RKO (cell line): Measurements from ENCODE around the gene RNH1.

Experiments used
- DNase-seq: peaks from one replicate; pipeline ENCODE4 v3.0.0-alpha.2; 2016; ENCODE audit warnings: low spot score

Gene RNH1

GRCh38 chr11:506995-507726, at the start of gene RNH1:
TSS of gene RNH1 (minus strand) at chr11:507242. CDS start at chr11:502162, 5,080 bp downstream.
- DNase-seq, result peak; percentile 91

- no peak for DNase-seq
Measured at GRCh38 chr11:555780-556661, 49.0 kb upstream of the RNH1 start.

GRCh38 chr11:555227-555779, 48.3 kb upstream of the RNH1 start:
- DNase-seq, result no peak

- DNase-seq, result peak; percentile 71
Measured at GRCh38 chr11:554428-555226, 47.6 kb upstream of the RNH1 start.

GRCh38 chr11:553988-554340, 46.9 kb upstream of the RNH1 start:
- DNase-seq, result no peak

GRCh38 chr11:553083-553987, 46.3 kb upstream of the RNH1 start:
- no peak for DNase-seq

GRCh38 chr11:551596-551995, 44.6 kb upstream of the RNH1 start:
- no peak for DNase-seq

GRCh38 chr11:551131-551530, 44.1 kb upstream of the RNH1 start:
- no peak for DNase-seq

GRCh38 chr11:550746-551085, 43.7 kb upstream of the RNH1 start:
- no peak for DNase-seq

- DNase-seq, result no peak
Measured at GRCh38 chr11:550021-550745, 43.1 kb upstream of the RNH1 start.

GRCh38 chr11:548700-549603, 41.9 kb upstream of the RNH1 start:
- DNase-seq, result no peak

GRCh38 chr11:545171-545570, 38.1 kb upstream of the RNH1 start:
- no peak for DNase-seq

- no peak for DNase-seq
Measured at GRCh38 chr11:544817-545166, 37.8 kb upstream of the RNH1 start.

- no peak for DNase-seq
Measured at GRCh38 chr11:541433-541885, 34.4 kb upstream of the RNH1 start.

- DNase-seq, result no peak
Measured at GRCh38 chr11:540583-541432, 33.8 kb upstream of the RNH1 start.

GRCh38 chr11:539971-540481, 33.0 kb upstream of the RNH1 start:
- no peak for DNase-seq

- DNase-seq, result no peak
Measured at GRCh38 chr11:538431-539051, 31.5 kb upstream of the RNH1 start.
